ENCODE results near the gene MEGF8.
A peak's percentile ranks its signal among the peaks of the same experiment; 100 is the strongest.

MEGF8 gene

GRCh38 chr19:42313096-42313839, 12.2 kb upstream of the MEGF8 start, which contains the start of gene TMEM145:
Gene TMEM145 (plus strand): TSS chr19:42313309. CDS start chr19:42313377, 68 bp downstream.
- H3K4me1 Mint-ChIP-seq, result peaks cover 42% of the 10 kb centered on the region
- peak; percentile 48 to 63 for DNase-seq
- no peaks in the 10 kb centered on the region for H3K9me3 Mint-ChIP-seq
- peak within 1 kb of the TSS; percentile 73 to 82 for H3K4me3 Mint-ChIP-seq
- ATAC-seq, result peak; percentile 78
- H3K27ac Mint-ChIP-seq, result no peak within 1 kb of the TSS
- H3K27me3 Mint-ChIP-seq, result peaks cover 63% of the 10 kb centered on the region

- no peak overlapping the region for H3K27ac Mint-ChIP-seq
- H3K4me1 Mint-ChIP-seq, result peaks cover 42% of the 10 kb centered on the region
- peak overlapping the region; percentile 73 to 82 for H3K4me3 Mint-ChIP-seq
- H3K9me3 Mint-ChIP-seq, result no peaks in the 10 kb centered on the region
- ATAC-seq (no peak), DNase-seq (no peak)
- peaks cover 63% of the 10 kb centered on the region for H3K27me3 Mint-ChIP-seq
Measured at GRCh38 chr19:42313840-42314755, 11.3 kb upstream of the MEGF8 start.

- Mint-ChIP-seq H3K27ac (no peak overlapping the region), H3K4me1 (peaks cover 42% of the 10 kb centered on the region), H3K27me3 (peaks cover 63% of the 10 kb centered on the region), H3K4me3 (no peak overlapping the region), H3K9me3 (no peaks in the 10 kb centered on the region)
- ATAC-seq, result no peak
- DNase-seq, result no peak
Measured at GRCh38 chr19:42315024-42315423, 10.4 kb upstream of the MEGF8 start.

- H3K27me3 Mint-ChIP-seq, result peaks cover 61% of the 10 kb centered on the region
- peak overlapping the region; percentile 49 to 54 for H3K4me3 Mint-ChIP-seq
- peaks cover 42% of the 10 kb centered on the region for H3K4me1 Mint-ChIP-seq
- no peak for DNase-seq
- ATAC-seq, result peak; percentile 43
- no peaks in the 10 kb centered on the region for H3K9me3 Mint-ChIP-seq
- peak overlapping the region; percentile 2 to 19 for H3K27ac Mint-ChIP-seq
Measured at GRCh38 chr19:42316223-42317211, 8.9 kb upstream of the MEGF8 start.

- Mint-ChIP-seq H3K27me3 (peaks cover 58% of the 10 kb centered on the region), H3K4me1 (peaks cover 35% of the 10 kb centered on the region), H3K27ac (peak overlapping the region; percentile 17 to 51), H3K9me3 (no peaks in the 10 kb centered on the region), H3K4me3 (no peak overlapping the region)
- no peak for DNase-seq
- ATAC-seq, result no peak
Measured at GRCh38 chr19:42317535-42317934, 7.9 kb upstream of the MEGF8 start.

- peaks cover 42% of the 10 kb centered on the region for H3K27me3 Mint-ChIP-seq
- no peak overlapping the region for H3K27ac Mint-ChIP-seq
- ATAC-seq (no peak), DNase-seq (no peak)
- no peak overlapping the region for H3K4me3 Mint-ChIP-seq
- no peaks in the 10 kb centered on the region for H3K9me3 Mint-ChIP-seq
- peaks cover 25% of the 10 kb centered on the region for H3K4me1 Mint-ChIP-seq
Measured at GRCh38 chr19:42322305-42322704, 3.1 kb upstream of the MEGF8 start.

- Mint-ChIP-seq H3K9me3 (no peaks in the 10 kb centered on the region), H3K4me3 (peak overlapping the region; percentile 37 to 44), H3K27me3 (peaks cover 41% of the 10 kb centered on the region), H3K4me1 (peaks cover 31% of the 10 kb centered on the region), H3K27ac (no peak overlapping the region)
- no peak for ATAC-seq
- DNase-seq, result no peak
Measured at GRCh38 chr19:42323473-42323851, 2.0 kb upstream of the MEGF8 start.

GRCh38 chr19:42323852-42324654, 1.4 kb upstream of the MEGF8 start:
- ATAC-seq (no peak), DNase-seq (peak in 1 of 2 donors; percentile 49)

GRCh38 chr19:42324655-42325307, 654 bp upstream of the MEGF8 start:
- Mint-ChIP-seq H3K9me3 (no peaks in the 10 kb centered on the region), H3K27ac (peak overlapping the region; percentile 76 to 93), H3K4me3 (peak overlapping the region; percentile 92 to 96), H3K27me3 (peaks cover 41% of the 10 kb centered on the region), H3K4me1 (peaks cover 39% of the 10 kb centered on the region)
- ATAC-seq (no peak), DNase-seq (no peak)

More at GRCh38 chr19:42323852-42324654, 1.4 kb upstream of the MEGF8 start:
- H3K4me3 Mint-ChIP-seq, result peak overlapping the region; percentile 48 to 96
- peaks cover 36% of the 10 kb centered on the region for H3K4me1 Mint-ChIP-seq
- no peak overlapping the region for H3K27ac Mint-ChIP-seq
- no peaks in the 10 kb centered on the region for H3K9me3 Mint-ChIP-seq
- H3K27me3 Mint-ChIP-seq, result peaks cover 41% of the 10 kb centered on the region

- H3K9me3 Mint-ChIP-seq, result no peaks in the 10 kb centered on the region
- H3K4me1 Mint-ChIP-seq, result peaks cover 44% of the 10 kb centered on the region
- DNase-seq (peak; percentile 43 to 47), ATAC-seq (peak; percentile 27)
- peak overlapping the region; percentile 70 to 85 for H3K27ac Mint-ChIP-seq
- peaks cover 37% of the 10 kb centered on the region for H3K27me3 Mint-ChIP-seq
- H3K4me3 Mint-ChIP-seq, result peak overlapping the region; percentile 92 to 96
Measured at GRCh38 chr19:42325896-42326771, 699 bp downstream of the MEGF8 start.

GRCh38 chr19:42326969-42327368, 1.5 kb downstream of the MEGF8 start:
- Mint-ChIP-seq H3K4me1 (peaks cover 44% of the 10 kb centered on the region), H3K4me3 (peak overlapping the region; percentile 92 to 96), H3K9me3 (no peaks in the 10 kb centered on the region), H3K27me3 (peaks cover 28% of the 10 kb centered on the region), H3K27ac (peak overlapping the region in 1 of 2 donors; percentile 16)
- DNase-seq (no peak), ATAC-seq (no peak)

GRCh38 chr19:42327381-42327780, 1.9 kb downstream of the MEGF8 start:
- Mint-ChIP-seq H3K4me3 (no peak overlapping the region), H3K27me3 (peaks cover 26% of the 10 kb centered on the region)

GRCh38 chr19:42328106-42328505, 2.7 kb downstream of the MEGF8 start:
- H3K27ac Mint-ChIP-seq, result no peak overlapping the region
- no peak for ATAC-seq
- no peak for DNase-seq
- H3K4me3 Mint-ChIP-seq, result no peak overlapping the region
- H3K4me1 Mint-ChIP-seq, result peaks cover 44% of the 10 kb centered on the region
- H3K27me3 Mint-ChIP-seq, result peaks cover 20% of the 10 kb centered on the region
- no peaks in the 10 kb centered on the region for H3K9me3 Mint-ChIP-seq

More at GRCh38 chr19:42327381-42327780, 1.9 kb downstream of the MEGF8 start:
- no peak for ATAC-seq
- no peak for DNase-seq
- Mint-ChIP-seq H3K4me1 (peaks cover 44% of the 10 kb centered on the region), H3K9me3 (no peaks in the 10 kb centered on the region), H3K27ac (no peak overlapping the region)
